Activated naive CD4-positive, alpha-beta T cell treated with anti-CD3 and anti-CD28 coated beads, Interleukin-2, amount 50 U/mL, for 72 hours (primary cell): ENCODE measurements around the gene KRTAP1-1. TPM values are rescaled to one million over a fixed set of nuclear protein-coding genes. Genes with fewer than 3 reads are reported as not detected.
"Not testable (repeated sequence)": the region's sequence is repeated elsewhere in the genome, so short reads cannot be mapped to it uniquely, and the experiment has no call there.

Experiments
- ATAC-seq, 2 donors: fragments of 150-1000 bp; cut with Tn5 transposase; 2 replicates each; pipeline ENCODE4 v1.10.0; 2021; ENCODE audit warnings: mild to moderate bottlenecking in 2 of 2, moderate library complexity in 2 of 2
- DNase-seq, 2 donors: peaks; one replicate each; pipeline ENCODE4 v3.0.0; 2021 to 2022; ENCODE audit warnings: low spot score in 2 of 2
- H3K27ac Mint-ChIP-seq, 2 donors: one replicate each; pipeline ENCODE4 v1.8.0; 2022; ENCODE audit warnings: mild to moderate bottlenecking in 2 of 2, mixed read lengths in 2 of 2
- H3K36me3 Mint-ChIP-seq, 2 donors: one replicate each; pipeline ENCODE4 v1.8.0; 2022; ENCODE audit warnings: mixed read lengths in 2 of 2
- H3K9me3 Mint-ChIP-seq, 2 donors: one replicate each; pipeline ENCODE4 v1.8.0; 2022; ENCODE audit warnings: mixed read lengths in 2 of 2
- total RNA-seq, 2 donors: library from RNA; stranded (reverse); gene quantifications; one replicate each; pipeline ENCODE4 v1.2.3, GENCODE V29; 2022

The KRTAP1-1 gene
- total RNA-seq, 2 donors from 2014 or later, result not detected

DNA sequence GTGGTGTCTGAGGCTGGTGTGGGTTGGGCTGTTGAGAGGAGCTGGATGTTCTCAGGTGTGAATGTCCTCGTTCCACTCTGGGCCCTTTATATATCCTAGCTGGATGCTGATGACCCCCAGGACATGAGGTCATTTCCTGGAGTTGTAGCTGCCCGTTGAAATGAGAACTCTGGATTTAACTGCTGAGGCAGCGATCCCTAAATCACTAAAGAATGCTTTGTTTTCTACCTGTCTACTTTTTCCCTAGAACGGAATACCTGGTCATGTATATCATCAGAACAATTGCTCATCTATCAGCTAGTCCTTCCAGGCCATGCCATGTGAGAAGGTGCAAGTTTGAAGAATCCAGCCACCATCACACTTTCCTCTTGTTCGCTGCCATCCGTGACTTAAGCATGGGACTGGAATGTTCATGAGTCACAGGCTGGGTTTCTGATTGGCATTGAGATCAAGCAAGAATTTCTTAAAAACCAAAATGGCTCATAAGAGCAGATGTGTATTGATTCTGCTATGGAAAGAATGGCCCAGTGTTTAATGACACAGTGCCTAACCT, 18.9 kb upstream of the KRTAP1-1 start, which contains the start of gene KRTAP2-3:
Gene KRTAP2-3, minus strand, starts transcription at position 63 of the 553 bp plus-strand sequence. CDS start 64 bp downstream, outside the sequence.
- DNase-seq (no peak), ATAC-seq (no peak)
- peaks cover 3 to 5% of the 10 kb centered on the region in 2 donors for H3K9me3 Mint-ChIP-seq
- no peak within 1 kb of the TSS for H3K27ac Mint-ChIP-seq
- H3K36me3 Mint-ChIP-seq, result peaks cover 0 to 4% of the 10 kb centered on the region in 2 donors

DNA sequence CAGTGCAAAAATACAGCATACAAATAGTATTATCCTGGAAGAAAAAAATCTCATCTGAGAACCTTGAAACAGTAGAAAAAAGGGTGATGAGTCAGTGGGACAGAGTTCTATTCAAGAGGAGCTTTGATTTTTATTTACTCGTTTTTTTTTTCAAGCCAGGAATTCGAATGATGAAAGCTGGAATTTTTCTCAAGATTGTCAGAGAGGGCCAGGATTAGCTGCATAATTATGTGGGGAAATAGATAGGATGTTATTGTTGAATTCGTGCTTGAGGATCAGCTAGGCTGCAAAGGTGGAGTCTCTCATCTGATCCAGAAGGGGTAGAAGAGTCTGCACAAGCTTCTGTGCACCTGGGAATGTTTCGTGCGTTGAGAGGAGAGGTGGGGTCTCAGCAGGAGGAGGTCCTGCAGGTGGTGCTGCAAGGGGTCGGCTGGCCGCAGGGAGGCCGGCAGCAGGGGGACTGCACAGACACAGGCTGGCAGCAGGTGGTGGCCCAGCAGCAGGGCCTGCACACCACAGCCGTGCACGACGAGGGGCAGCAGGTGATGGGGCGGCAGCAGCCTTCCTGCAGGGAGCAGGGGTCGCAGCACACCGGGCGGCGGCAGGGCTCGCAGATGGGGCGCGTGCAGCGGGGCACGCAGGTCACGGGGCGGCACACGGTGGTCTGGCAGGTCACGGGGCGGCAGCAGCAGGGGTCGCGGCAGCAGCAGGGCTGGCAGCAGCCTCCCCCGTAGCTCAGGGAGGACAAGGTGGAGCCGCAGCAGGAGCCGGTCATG, 18.2 kb upstream of the KRTAP1-1 start:
- DNase-seq, H3K27ac Mint-ChIP-seq, ATAC-seq, H3K36me3 Mint-ChIP-seq, H3K9me3 Mint-ChIP-seq: not testable (repeated sequence)

GRCh38 chr17:41058741-41059140, 17.5 kb upstream of the KRTAP1-1 start:
- Mint-ChIP-seq H3K27ac (no peak overlapping the region), H3K36me3 (peaks cover 0 to 4% of the 10 kb centered on the region in 2 donors), H3K9me3 (peaks cover 3 to 5% of the 10 kb centered on the region in 2 donors)
- ATAC-seq, result no peak
- DNase-seq, result no peak

- DNase-seq (no peak), ATAC-seq (no peak)
- Mint-ChIP-seq H3K9me3 (peaks cover 3 to 8% of the 10 kb centered on the region in 2 donors), H3K36me3 (peaks cover 0 to 4% of the 10 kb centered on the region in 2 donors), H3K27ac (no peak overlapping the region)
Measured at GRCh38 chr17:41057547-41057946, 16.3 kb upstream of the KRTAP1-1 start.

DNA sequence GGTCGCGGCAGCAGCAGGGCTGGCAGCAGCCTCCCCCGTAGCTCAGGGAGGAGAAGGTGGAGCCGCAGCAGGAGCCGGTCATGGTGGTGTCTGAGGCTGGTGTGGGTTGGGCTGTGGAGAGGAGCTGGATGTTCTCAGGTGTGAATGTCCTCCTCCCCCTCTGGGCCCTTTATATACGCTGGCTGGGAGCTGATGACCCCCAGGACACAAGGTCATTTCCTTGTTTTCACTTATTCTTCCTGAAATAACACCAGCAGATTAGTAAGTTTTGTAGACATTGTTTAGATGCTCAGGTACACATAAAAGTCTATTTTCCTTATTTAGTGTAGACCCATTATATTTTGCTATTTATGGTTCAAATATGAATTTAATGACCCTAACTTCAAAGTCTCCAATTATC, 13.9 kb upstream of the KRTAP1-1 start, which contains the start of gene KRTAP2-2:
Gene KRTAP2-2, minus strand, starts transcription at position 101 of the 400 bp plus-strand sequence. Its CDS starts 19 bp downstream, at position 82.
- not testable (repeated sequence) for ATAC-seq, H3K9me3 Mint-ChIP-seq, DNase-seq, H3K27ac Mint-ChIP-seq, H3K36me3 Mint-ChIP-seq

DNA sequence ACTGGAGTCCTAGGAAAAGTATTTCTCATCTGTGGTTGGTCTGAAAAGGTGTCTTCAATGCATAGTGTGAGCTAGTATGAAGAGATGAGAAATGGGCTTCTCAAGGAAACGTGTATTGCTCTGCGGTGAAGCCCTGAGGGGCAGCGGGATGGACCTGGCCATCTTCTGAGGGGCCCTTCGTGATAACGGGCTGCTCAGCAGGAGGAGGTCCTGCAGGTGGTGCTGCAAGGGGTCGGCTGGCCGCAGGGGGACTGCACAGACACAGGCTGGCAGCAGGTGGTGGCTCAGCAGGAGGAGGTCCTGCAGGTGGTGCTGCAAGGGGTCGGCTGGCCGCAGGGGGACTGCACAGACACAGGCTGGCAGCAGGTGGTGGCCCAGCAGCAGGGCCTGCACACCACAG, 13.3 kb upstream of the KRTAP1-1 start:
- not testable (repeated sequence) for H3K9me3 Mint-ChIP-seq, H3K36me3 Mint-ChIP-seq, H3K27ac Mint-ChIP-seq, DNase-seq, ATAC-seq

- peaks cover 3 to 8% of the 10 kb centered on the region in 2 donors for H3K9me3 Mint-ChIP-seq
- DNase-seq (no peak), ATAC-seq (no peak)
- peaks cover 0 to 4% of the 10 kb centered on the region in 2 donors for H3K36me3 Mint-ChIP-seq
- no peak overlapping the region for H3K27ac Mint-ChIP-seq
Measured at GRCh38 chr17:41054025-41054424, 12.8 kb upstream of the KRTAP1-1 start.

GRCh38 chr17:41052566-41052965, 11.3 kb upstream of the KRTAP1-1 start:
- H3K9me3 Mint-ChIP-seq, result peaks cover 1 to 6% of the 10 kb centered on the region in 2 donors
- no peak for ATAC-seq

GRCh38 chr17:41049110-41049509, 7.9 kb upstream of the KRTAP1-1 start:
- H3K27ac Mint-ChIP-seq, result no peak overlapping the region
- H3K9me3 Mint-ChIP-seq, result peaks cover 1 to 3% of the 10 kb centered on the region in 2 donors
- no peaks in the 10 kb centered on the region for H3K36me3 Mint-ChIP-seq
- ATAC-seq (no peak), DNase-seq (no peak)

More at GRCh38 chr17:41052566-41052965, 11.3 kb upstream of the KRTAP1-1 start:
- H3K36me3 Mint-ChIP-seq, result peaks cover 0 to 2% of the 10 kb centered on the region in 2 donors
- no peak for DNase-seq
- no peak overlapping the region for H3K27ac Mint-ChIP-seq

DNA sequence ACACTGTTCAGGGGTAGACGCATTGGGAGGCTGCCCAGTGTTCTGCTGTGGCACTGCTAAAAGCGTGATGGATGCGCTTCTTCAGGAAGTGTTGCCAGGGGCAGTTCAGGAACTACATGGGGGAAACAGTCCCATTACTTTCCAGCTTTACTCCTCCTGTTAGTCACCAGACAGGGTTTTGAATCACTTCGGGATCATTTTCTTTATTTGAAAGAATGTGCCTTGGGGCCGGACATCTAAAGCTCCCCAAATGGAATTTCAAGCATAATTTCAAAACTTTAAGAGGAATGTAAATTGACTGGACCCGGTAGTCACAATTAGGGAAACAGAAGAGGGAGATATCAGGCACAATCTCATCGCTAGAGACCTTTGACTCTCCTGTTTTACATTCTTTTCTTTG, 7.2 kb upstream of the KRTAP1-1 start:
- Mint-ChIP-seq H3K36me3 (no peaks in the 10 kb centered on the region), H3K9me3 (peaks cover 2 to 8% of the 10 kb centered on the region in 2 donors), H3K27ac (no peak overlapping the region)
- DNase-seq (no peak), ATAC-seq (no peak)

GRCh38 chr17:41046735-41047465, 5.7 kb upstream of the KRTAP1-1 start, which contains the start of gene KRTAP2-1:
KRTAP2-1 (minus strand) TSS chr17:41047316; CDS start chr17:41047267, 49 bp downstream.
- not testable (repeated sequence) for H3K36me3 Mint-ChIP-seq, ATAC-seq, H3K27ac Mint-ChIP-seq, DNase-seq
- H3K9me3 Mint-ChIP-seq, result peaks cover 4 to 10% of the 10 kb centered on the region in 2 donors

- DNase-seq, result no peak
- Mint-ChIP-seq H3K27ac (no peak overlapping the region), H3K36me3 (no peaks in the 10 kb centered on the region), H3K9me3 (peaks cover 4 to 10% of the 10 kb centered on the region in 2 donors)
- ATAC-seq, result no peak
Measured at GRCh38 chr17:41042953-41043352, 1.7 kb upstream of the KRTAP1-1 start.

DNA sequence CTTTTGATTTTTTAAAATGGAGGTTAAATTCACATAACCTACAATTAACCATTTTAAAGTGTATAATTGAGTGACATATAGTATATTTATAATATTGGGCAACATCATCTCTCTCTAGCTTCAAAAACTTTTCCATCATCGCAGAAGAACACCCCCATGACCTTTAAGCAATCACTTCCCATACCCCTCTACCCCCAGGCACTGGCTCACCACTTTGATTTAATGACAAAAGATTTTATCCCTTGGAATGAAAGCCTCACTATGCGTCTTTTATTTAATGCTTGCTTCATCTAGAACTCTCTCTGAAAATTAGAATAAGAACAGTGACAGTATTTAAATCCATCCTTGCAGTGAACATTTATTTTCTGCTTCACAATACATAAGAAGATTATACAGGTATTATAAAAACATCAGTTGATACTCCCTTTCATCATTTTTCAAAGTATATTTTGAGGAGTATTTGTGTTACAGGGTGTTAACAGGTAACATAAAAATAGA, 3.3 kb downstream of the KRTAP1-1 start:
- no peak for ATAC-seq
- no peaks in the 10 kb centered on the region for H3K36me3 Mint-ChIP-seq
- H3K9me3 Mint-ChIP-seq, result no peaks in the 10 kb centered on the region

DNA sequence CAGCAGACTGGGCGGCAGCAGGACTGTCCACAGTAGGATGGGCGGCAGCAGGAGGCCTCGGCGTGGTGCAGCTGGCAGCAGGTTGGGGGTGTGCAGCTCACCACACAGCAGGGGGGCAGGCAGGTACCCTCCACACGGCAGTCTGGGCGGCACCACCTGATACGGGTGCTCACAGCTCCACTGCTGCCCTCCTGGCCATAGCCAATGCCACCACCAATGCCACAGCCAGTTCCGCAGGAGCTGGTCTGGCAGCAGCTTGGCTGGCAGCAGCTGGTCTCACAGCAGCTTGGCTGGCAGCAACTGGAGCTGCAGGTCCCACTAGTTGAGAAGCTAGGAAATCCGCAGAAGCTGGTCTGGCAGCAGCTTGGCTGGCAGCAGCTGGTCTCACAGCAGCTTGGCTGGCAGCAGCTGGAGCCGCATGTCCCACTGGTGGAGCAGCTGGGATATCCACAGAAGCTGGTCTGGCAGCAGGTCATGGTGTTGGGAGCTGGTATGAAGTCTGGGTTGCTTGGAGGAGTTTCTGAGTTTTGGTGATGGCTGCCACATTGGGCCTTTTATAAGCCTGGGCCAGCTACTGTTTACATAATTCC, 6.8 kb downstream of the KRTAP1-1 start, which contains the start of gene KRTAP1-3:
Gene KRTAP1-3, minus strand, starts transcription at position 529 of the 590 bp plus-strand sequence. Its CDS starts 53 bp downstream, at position 476.
- not testable (repeated sequence) for H3K36me3 Mint-ChIP-seq, DNase-seq, H3K9me3 Mint-ChIP-seq, ATAC-seq
- H3K27ac Mint-ChIP-seq, result peak within 1 kb of the TSS in 1 of 2 donors; percentile 14

More for the DNA sequence above, 3.3 kb downstream of the KRTAP1-1 start:
- H3K27ac Mint-ChIP-seq, result no peak overlapping the region
- no peak for DNase-seq

DNA sequence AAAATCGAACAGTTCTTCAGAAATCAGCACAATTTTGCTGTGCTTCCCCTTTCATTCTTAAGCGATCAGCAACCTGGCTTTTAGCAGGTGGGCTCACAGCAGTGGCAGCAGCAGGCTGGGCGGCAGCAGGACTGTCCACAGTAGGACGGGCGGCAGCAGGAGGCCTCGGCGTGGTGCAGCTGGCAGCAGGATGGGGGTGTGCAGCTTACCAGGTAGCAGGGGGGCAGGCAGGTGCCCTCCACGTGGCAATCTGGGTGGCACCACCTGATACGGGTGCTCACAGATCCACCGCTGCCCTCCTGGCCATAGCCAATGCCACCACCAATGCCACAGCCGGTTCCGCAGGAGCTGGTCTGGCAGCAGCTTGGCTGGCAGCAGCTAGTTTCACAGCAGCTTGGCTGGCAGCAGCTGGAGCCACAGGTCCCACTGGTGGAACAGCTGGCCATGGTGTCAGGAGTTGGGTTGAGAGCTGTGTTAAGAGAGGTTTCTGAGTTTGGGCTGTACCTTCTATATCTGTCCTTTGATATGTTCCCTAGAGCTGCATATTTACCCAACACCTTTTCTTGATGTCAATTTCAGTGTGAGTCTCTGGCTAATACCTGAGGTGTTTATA, 11.5 kb downstream of the KRTAP1-1 start, which contains the start of gene KRTAP1-4:
Gene KRTAP1-4, minus strand, starts transcription at position 563 of the 613 bp plus-strand sequence. Its CDS starts 117 bp downstream, at position 446.
- H3K9me3 Mint-ChIP-seq, result no peaks in the 10 kb centered on the region
- no peak within 1 kb of the TSS for H3K27ac Mint-ChIP-seq
- H3K36me3 Mint-ChIP-seq, result no peaks in the 10 kb centered on the region

More for the DNA sequence above, 11.5 kb downstream of the KRTAP1-1 start, which contains the start of gene KRTAP1-4:
- ATAC-seq (no peak), DNase-seq (no peak)
